ENCODE data around the gene UMODL1.

Gene UMODL1

DNA sequence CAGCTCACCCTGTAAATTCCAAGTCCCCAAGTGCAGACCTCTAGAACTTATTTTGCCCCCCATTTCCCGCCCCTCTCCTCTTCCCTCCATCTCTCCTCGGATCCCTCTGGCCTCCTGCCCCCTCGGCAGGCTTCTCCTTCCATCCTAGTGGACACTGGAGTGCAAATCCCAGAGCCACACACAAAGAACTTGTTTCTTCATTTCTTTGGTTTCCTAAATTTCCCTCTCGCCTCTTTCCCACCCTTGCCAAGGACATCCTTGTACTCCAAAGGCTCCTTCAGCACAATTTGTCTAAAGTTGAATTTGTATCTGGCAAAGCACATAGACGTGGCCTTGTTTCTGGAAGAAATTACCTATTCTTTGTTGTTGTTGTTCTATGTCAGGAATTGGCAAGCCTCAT, 17.5 kb downstream of the UMODL1 start (continued):
- TF ChIP-seq EGR2 (tag by site-specific recombination; IDR thresholded peaks at IDR 0.05; ENCODE audit: low read depth) (no peak), ZIC2 (tag by site-specific recombination; IDR thresholded peaks at IDR 0.05) (no peak), ZNF211 (tag by site-specific recombination; IDR thresholded peaks at IDR 0.05; ENCODE audit: low read depth) (no peak), ZXDB (tag by site-specific recombination; IDR thresholded peaks at IDR 0.05) (no peak), ZNF10 (tag by site-specific recombination; IDR thresholded peaks at IDR 0.05) (no peak), ZNF19 (tag by site-specific recombination; IDR thresholded peaks at IDR 0.05; ENCODE audit: low read depth) (no peak)

DNA sequence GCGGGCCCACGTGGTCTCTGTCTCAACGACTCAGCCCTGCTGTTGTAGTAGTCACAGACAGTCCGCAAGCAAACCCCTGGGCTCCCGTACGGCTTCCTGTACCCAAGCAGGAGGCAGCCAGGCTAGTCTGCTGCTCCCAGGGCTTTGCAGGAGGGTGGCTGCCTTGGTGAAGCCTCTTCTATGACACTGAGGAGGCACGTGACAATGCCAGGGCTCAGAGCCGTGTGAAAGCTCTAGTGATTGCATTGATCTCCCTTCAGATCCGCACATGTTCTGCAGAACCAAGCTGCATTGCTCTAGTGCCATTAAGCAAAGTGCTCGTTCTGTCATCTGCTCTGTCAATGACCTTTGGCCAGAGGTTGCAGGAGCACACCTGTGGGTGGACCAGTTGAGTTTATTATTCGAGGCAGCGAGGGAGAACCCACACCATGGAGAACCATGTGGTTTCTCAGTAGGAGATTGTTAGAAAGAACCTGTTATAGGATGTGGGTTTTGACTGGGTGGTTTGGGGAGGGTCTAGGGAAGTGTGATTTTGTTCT, 18.0 kb downstream of the UMODL1 start:
- TF ChIP-seq SCRT2 (tag by site-specific recombination; IDR thresholded peaks at IDR 0.05): 0 out of 2 replicates have a peak, but pooled peaks have one; percentile 16
- TF ChIP-seq, protein P1, sequence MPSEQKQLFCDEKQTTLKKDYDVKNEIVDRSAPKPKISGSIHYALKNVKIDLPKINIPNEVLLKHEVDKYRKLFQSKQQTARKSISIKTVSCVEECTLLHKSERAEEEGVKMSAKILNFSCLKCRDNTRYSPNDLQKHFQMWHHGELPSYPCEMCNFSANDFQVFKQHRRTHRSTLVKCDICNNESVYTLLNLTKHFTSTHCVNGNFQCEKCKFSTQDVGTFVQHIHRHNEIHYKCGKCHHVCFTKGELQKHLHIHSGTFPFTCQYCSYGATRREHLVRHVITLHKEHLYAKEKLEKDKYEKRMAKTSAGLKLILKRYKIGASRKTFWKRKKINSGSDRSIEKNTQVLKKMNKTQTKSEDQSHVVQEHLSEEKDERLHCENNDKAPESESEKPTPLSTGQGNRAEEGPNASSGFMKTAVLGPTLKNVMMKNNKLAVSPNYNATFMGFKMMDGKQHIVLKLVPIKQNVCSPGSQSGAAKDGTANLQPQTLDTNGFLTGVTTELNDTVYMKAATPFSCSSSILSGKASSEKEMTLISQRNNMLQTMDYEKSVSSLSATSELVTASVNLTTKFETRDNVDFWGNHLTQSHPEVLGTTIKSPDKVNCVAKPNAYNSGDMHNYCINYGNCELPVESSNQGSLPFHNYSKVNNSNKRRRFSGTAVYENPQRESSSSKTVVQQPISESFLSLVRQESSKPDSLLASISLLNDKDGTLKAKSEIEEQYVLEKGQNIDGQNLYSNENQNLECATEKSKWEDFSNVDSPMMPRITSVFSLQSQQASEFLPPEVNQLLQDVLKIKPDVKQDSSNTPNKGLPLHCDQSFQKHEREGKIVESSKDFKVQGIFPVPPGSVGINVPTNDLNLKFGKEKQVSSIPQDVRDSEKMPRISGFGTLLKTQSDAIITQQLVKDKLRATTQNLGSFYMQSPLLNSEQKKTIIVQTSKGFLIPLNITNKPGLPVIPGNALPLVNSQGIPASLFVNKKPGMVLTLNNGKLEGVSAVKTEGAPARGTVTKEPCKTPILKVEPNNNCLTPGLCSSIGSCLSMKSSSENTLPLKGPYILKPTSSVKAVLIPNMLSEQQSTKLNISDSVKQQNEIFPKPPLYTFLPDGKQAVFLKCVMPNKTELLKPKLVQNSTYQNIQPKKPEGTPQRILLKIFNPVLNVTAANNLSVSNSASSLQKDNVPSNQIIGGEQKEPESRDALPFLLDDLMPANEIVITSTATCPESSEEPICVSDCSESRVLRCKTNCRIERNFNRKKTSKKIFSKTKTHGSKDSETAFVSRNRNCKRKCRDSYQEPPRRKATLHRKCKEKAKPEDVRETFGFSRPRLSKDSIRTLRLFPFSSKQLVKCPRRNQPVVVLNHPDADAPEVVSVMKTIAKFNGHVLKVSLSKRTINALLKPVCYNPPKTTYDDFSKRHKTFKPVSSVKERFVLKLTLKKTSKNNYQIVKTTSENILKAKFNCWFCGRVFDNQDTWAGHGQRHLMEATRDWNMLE (tag by site-specific recombination; conservative IDR thresholded peaks at IDR 0.05; ENCODE audit: low read depth): no peak
- no peak for TF ChIP-seq ZNF544 (tag by site-specific recombination; IDR thresholded peaks at IDR 0.05)
- POLR2A ChIA-PET: no interaction called here
- CTCF ChIA-PET: interaction anchor here (1.7 to 7.2 kb wide), 2 partner anchors 19 to 29 kb away, joined by 4 to 42 read pairs; no protein-coding TSS in a partner anchor
- Histone ChIP-seq H3K9me3 (ENCODE audit: control insufficient read depth, insufficient read depth, low read depth, low read length) (no peaks in the 10 kb centered on the region), H3K36me3 (ENCODE audit: control insufficient read depth in 2 of 2, insufficient read depth in 1 of 2, low read length in 2 of 2) (no peaks in the 10 kb centered on the region), H3K27ac (ENCODE audit: extremely low read depth, low read depth, low read length) (no peak overlapping the region), H3K4me1 (ENCODE audit: control insufficient read depth, insufficient read depth, low read length) (no peaks in the 10 kb centered on the region), H3K4me3 (ENCODE audit: low read depth, low read length) (no peak overlapping the region)

DNA sequence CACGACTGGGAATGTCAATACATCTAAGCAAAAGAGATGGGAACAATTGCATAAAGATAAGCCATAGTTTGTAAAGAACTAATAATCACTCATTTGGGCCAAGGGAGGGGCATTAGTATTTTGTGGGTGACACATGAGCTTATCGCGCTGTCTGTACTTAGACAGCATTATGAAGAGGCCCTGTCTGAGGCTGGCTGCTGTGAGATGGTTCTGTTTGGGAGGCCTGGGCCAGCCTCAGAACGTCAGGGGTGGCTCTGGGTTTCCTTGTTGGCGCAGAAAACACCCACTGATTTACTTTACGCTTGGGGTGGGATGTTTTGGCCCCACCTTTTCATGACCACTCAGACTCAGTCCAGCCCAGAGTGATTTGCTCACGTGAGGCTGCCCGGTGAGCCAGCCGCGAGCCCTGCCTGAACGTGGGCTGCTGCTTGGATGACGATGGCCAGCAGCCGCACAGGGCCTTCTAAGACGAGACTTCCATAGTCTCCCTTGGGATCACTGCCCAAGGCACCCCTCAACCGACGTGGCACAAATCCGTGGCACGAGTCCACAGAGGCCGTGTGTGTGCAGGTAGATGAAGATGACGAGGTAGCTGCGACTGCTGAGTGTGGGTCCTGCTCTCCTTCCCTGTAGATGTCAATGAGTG, 18.7 kb downstream of the UMODL1 start:
- H3K27ac ChIP-seq (ENCODE audit: extremely low read depth, low read depth, low read length): no peak overlapping the region
- ChIA-PET CTCF (interaction anchor here (0.6 to 7.2 kb wide), 3 partner anchors 16 to 28 kb away, joined by 3 to 42 read pairs (median 4); no protein-coding TSS in a partner anchor), POLR2A (no interaction called here)
- H3K36me3 ChIP-seq (ENCODE audit: control insufficient read depth in 2 of 2, insufficient read depth in 1 of 2, low read length in 2 of 2): no peaks in the 10 kb centered on the region
- TF ChIP-seq, protein P2, sequence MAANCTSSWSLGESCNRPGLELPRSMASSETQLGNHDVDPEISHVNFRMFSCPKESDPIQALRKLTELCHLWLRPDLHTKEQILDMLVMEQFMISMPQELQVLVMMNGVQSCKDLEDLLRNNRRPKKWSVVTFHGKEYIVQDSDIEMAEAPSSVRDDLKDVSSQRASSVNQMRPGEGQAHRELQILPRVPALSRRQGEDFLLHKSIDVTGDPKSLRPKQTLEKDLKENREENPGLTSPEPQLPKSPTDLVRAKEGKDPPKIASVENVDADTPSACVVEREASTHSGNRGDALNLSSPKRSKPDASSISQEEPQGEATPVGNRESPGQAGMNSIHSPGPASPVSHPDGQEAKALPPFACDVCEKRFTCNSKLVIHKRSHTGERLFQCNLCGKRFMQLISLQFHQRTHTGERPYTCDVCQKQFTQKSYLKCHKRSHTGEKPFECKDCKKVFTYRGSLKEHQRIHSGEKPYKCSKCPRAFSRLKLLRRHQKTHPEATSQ (tag by site-specific recombination; IDR thresholded peaks at IDR 0.05): no peak
- no peak for TF ChIP-seq ZNF155 (tag by site-specific recombination; IDR thresholded peaks at IDR 0.05)
- no peak overlapping the region for H3K4me3 ChIP-seq (ENCODE audit: low read depth, low read length)
- H3K9me3 ChIP-seq (ENCODE audit: control insufficient read depth, insufficient read depth, low read depth, low read length): no peaks in the 10 kb centered on the region
- no peaks in the 10 kb centered on the region for H3K4me1 ChIP-seq (ENCODE audit: control insufficient read depth, insufficient read depth, low read length)

DNA sequence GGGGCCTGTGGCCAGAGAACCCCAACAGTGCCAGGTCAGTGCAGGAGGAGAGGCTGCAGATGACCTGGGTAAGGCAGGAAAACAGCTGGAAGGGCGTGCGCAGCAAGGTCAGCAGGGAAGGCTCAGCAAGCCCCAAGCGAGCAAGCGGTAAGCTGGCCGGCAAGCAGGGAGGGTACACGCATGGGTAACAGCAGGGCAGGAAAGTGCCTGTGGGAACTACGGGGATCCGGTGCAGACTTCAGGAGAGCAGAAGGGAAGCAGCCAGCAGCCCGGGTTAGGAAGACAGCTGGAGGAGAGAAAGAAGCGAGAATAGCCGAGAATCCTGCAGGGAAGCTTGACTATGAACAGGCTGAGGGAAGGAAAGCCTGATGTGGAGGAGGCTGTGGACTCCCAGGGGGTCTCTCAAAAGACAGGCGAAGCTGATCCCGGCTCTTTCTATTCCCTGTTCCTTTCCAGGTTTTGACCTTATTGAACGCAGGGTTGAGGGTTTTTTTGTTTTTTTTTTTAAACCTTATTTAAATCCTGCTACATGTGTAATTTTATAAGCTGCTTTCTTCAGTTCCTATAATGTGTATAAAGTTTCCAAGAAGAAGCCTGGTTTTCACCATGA, 20.9 kb downstream of the UMODL1 start:
- ChIA-PET CTCF (interaction anchor here (0.6 to 7.2 kb wide), 5 partner anchors 12 to 625 kb away, joined by 3 to 42 read pairs (median 5); no protein-coding TSS in a partner anchor), POLR2A (no interaction called here)
- H3K4me3 ChIP-seq (ENCODE audit: low read depth, low read length): no peak overlapping the region
- H3K9me3 ChIP-seq (ENCODE audit: control insufficient read depth, insufficient read depth, low read depth, low read length): no peaks in the 10 kb centered on the region
- no peak for TF ChIP-seq ZNF132 (tag by site-specific recombination; IDR thresholded peaks at IDR 0.05; ENCODE audit: borderline replicate concordance)
- TF ChIP-seq ZNF341 (tag by site-specific recombination; IDR thresholded peaks at IDR 0.05; ENCODE audit: low read depth): peak; percentile 61
- TF ChIP-seq ZIC2 (tag by site-specific recombination; IDR thresholded peaks at IDR 0.05): peak; percentile 50; the same call in 1 of the 2 replicates
- peaks cover under 1% of the 10 kb centered on the region; the same call in 1 of the 2 replicates for H3K4me1 ChIP-seq (ENCODE audit: control insufficient read depth, insufficient read depth, low read length)
- no peak overlapping the region for H3K27ac ChIP-seq (ENCODE audit: extremely low read depth, low read depth, low read length)
- H3K36me3 ChIP-seq (ENCODE audit: control insufficient read depth in 2 of 2, insufficient read depth in 1 of 2, low read length in 2 of 2): no peaks in the 10 kb centered on the region

Data from HEK293 (cell line).